Cardiac fibroblast (primary cell): ENCODE measurements around the gene PYURF.
A peak's percentile ranks its signal among the peaks of the same experiment; 100 is the strongest.

Source experiments
- DNase-seq, 2 donors: peaks; one replicate each; pipeline versions ENCODE4 v3.0.0 to v3.0.0-alpha.2; 2010; ENCODE audit warnings: low read depth in 2 of 2
- H3K4me3 ChIP-seq, 2 donors: replicated peaks in 1 of 2; 1 replicate in 1 of 2; 2 replicates in 1 of 2; pipeline ENCODE4 v1.5.1; 2011; ENCODE audit warnings: low read depth in 2 of 2, low read length in 2 of 2, mild to moderate bottlenecking in 2 of 2, moderate library complexity in 1 of 2
- CTCF ChIP-seq: IDR thresholded peaks from one replicate; pipeline ENCODE4 v1.5.1; 2011; ENCODE audit warnings: low read depth, mild to moderate bottlenecking, low read length, inconsistent platforms

Gene PYURF

GRCh38 chr4:88535090-88535755 is 11.6 kb upstream of the PYURF start:
- DNase-seq: no peak
- no peak overlapping the region for H3K4me3 ChIP-seq
- no peak for TF ChIP-seq CTCF

DNA sequence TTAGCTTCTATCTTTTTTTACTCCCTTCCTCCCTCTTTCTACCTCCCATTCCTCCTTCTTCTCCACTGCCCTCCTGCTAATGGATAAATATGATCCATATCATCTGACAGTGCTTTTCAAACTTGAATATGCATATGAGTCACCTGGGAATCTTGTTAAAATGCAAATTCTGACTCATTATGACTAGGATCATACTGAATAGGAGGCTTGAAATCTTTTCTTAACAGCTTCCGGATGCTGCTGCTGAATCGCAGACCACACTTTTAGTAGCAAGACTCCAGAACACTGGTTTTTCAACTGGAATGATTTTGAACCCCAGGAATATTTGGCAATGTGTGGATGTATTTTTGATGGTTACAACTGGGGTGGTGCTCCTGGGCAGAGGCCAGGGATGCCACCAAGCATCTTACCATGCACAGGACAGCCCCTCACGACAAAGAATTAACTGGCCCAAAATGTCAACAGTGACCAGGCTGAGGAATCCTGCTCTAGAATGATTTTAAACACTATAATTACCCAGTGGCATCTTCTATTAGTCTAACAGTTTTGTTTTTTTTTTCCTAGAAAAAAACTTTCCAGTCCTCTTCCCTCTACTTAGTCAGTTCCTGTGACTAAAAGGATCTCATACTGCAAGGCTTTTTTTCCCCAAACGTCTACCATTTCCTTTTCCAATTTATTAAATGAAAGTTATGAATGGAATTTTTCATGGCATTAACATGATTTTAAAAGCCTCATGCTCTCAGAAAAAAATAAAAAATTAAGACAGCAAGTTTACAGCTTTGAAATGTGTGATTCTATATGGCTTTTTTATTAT is 10.6 kb upstream of the PYURF start:
- TF ChIP-seq CTCF: no peak
- peak; percentile 47 to 94 for DNase-seq
- H3K4me3 ChIP-seq: no peak overlapping the region

- no peak overlapping the region for H3K4me3 ChIP-seq
- peak; percentile 8 to 79 for DNase-seq
- TF ChIP-seq CTCF: no peak
These were observed 9.7 kb upstream of the PYURF start for GRCh38 chr4:88533088-88533790.

DNA sequence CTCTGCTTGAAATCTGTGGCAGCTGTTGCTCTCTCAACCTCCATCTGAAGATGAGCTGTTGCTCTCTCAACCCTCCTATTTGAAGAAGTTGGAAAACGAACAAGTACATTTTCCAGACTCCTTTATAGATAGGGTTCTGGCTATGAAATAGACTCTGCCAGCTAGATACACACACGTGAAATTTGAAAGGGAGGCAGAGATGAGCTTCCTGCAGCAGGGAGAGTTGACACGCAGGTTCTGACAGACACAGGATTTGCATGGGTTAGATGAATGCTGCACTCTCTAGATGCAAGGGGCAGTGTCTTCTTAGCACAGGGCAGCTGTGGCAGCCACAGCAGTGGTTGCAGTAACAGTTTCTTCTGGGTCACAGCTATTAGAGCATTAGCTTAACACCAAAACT is 8.0 kb upstream of the PYURF start:
- TF ChIP-seq CTCF: no peak
- H3K4me3 ChIP-seq: no peak overlapping the region
- DNase-seq: no peak

GRCh38 chr4:88528861-88529260 is 5.3 kb upstream of the PYURF start:
- H3K4me3 ChIP-seq: no peak overlapping the region
- peak; percentile 20 to 46 for DNase-seq
- peak; percentile 3 for TF ChIP-seq CTCF

DNA sequence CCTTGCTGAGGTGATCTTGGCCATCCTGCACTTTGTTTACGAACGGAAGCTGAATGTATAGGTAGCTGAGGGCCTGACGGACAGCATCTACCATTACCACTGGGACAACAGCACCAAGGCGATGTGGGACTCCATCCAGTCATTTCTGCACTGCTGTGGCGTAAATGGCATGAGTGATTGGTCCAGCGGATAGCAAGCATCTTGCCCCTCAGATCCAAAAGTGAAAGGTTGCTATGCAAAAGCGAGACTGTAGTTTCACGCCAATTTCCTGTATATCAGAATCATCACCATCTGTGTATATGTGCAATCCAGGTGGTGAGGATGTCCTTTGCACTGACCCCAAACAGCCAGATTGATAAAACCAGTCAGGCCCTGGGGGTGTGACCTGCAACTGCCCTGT is 4.2 kb upstream of the PYURF start:
- no peak for DNase-seq
- no peak for TF ChIP-seq CTCF
- no peak overlapping the region for H3K4me3 ChIP-seq
